ENCODE results near the gene ZNRF4.
"Not testable (repeated sequence)": the region's sequence is repeated elsewhere in the genome, so short reads cannot be mapped to it uniquely, and the experiment has no call there.

ZNRF4 gene

DNA sequence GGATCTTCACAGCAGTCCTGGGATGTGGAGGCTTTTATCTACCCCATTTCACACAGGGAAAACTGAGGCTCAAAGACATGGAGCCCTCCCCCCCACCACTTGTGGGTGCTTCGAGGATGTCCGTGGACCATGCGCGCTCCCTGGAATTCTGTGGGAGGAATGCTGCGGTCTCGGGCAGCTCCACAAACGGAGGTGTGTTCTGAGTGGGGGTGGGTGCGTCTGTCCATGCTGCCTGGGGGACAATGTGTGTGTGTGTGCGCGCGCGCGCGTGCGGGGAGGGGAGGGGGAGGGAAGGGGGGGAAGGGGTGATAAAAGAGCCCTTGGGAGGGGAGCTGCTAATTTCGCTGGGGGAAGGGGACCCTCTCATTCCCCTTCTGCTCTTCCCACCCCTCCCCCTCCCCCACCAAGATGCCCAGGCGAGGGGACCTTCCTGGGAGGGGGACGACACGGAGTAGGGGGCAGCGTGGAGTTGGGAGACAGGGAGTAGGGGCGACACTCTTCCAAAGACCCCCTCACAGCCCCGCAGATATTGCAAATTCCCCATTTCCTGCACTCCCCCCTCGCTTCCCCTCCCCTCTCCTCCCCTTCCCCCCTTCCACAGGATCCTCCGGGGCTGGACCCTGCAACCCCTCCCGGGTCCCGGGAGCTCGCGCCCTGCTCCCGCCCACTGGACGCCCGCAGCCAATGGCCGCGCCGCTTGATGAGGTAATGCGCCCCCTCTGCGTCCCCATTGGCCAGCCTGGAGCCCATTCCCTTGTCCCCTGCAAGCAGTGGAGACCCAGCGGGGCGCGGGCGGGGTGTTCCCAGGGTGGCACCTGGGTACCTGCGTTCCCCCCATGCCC lies 18.9 kb upstream of the ZNRF4 start:
- Histone ChIP-seq H3K36me3 (replicated peaks; ENCODE audit: insufficient read depth, low read length) (no peaks in the 10 kb centered on the region), H3K4me1 (ENCODE audit: low read length) (no peaks in the 10 kb centered on the region), H3K9me3 (replicated peaks; ENCODE audit: insufficient read depth, low read length) (no peaks in the 10 kb centered on the region), H4K20me1 (ENCODE audit: insufficient read depth, low read length) (no peaks in the 10 kb centered on the region), H3K79me2 (ENCODE audit: low read length) (no peaks in the 10 kb centered on the region), H3F3A (ENCODE audit: insufficient read depth, low read length) (no peaks in the 10 kb centered on the region), H3K27ac (ENCODE audit: low read length) (no peak overlapping the region), H3K9ac (ENCODE audit: low read length) (no peak overlapping the region), H3K4me2 (ENCODE audit: low read depth, low read length) (no peak overlapping the region), H3K4me3 (ENCODE audit: low read length) (no peak overlapping the region), H2AFZ (ENCODE audit: low read length) (no peak overlapping the region), H3K27me3 (replicated peaks; ENCODE audit: insufficient read depth, low read length) (peaks cover 88% of the 10 kb centered on the region), H3K9me2 (replicated peaks; ENCODE audit: insufficient read depth, low read length) (no peaks in the 10 kb centered on the region)
- DNase-seq, result no peak
- TF ChIP-seq EZH2phosphoT487 (IDR thresholded peaks at IDR 0.05; ENCODE audit: low read length), result no peak
- TF ChIP-seq, protein P1, sequence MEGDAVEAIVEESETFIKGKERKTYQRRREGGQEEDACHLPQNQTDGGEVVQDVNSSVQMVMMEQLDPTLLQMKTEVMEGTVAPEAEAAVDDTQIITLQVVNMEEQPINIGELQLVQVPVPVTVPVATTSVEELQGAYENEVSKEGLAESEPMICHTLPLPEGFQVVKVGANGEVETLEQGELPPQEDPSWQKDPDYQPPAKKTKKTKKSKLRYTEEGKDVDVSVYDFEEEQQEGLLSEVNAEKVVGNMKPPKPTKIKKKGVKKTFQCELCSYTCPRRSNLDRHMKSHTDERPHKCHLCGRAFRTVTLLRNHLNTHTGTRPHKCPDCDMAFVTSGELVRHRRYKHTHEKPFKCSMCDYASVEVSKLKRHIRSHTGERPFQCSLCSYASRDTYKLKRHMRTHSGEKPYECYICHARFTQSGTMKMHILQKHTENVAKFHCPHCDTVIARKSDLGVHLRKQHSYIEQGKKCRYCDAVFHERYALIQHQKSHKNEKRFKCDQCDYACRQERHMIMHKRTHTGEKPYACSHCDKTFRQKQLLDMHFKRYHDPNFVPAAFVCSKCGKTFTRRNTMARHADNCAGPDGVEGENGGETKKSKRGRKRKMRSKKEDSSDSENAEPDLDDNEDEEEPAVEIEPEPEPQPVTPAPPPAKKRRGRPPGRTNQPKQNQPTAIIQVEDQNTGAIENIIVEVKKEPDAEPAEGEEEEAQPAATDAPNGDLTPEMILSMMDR (IDR thresholded peaks at IDR 0.05; ENCODE audit: low read length), result no peak
- no peak for TF ChIP-seq EZH2 (optimal IDR thresholded peaks at IDR 0.05; ENCODE audit: low read depth, low read length)

DNA sequence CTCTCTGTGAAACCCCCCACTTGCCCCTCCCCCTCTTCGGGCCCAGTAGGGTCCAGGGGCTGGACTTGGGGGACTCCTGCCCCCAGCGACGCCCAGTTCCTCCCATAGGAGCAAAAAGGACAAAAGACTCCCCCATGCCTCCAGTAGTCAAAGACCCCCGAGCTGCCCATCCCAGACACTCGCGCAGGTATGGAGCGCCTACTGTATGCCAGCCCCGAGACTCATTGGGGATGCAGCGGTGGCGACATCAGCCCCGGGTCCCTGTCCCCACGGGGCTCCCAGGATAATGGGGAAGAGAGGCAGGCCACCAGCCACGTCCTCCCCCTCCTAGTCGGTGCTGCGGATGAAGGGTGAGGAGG lies 18.3 kb upstream of the ZNRF4 start:
- Histone ChIP-seq H3F3A (ENCODE audit: insufficient read depth, low read length) (no peaks in the 10 kb centered on the region), H3K4me2 (ENCODE audit: low read depth, low read length) (no peak overlapping the region), H3K9me2 (replicated peaks; ENCODE audit: insufficient read depth, low read length) (no peaks in the 10 kb centered on the region), H3K27me3 (replicated peaks; ENCODE audit: insufficient read depth, low read length) (peaks cover 83% of the 10 kb centered on the region), H2AFZ (ENCODE audit: low read length) (no peak overlapping the region), H3K79me2 (ENCODE audit: low read length) (no peaks in the 10 kb centered on the region), H3K9ac (ENCODE audit: low read length) (no peak overlapping the region), H3K9me3 (replicated peaks; ENCODE audit: insufficient read depth, low read length) (no peaks in the 10 kb centered on the region), H3K27ac (ENCODE audit: low read length) (no peak overlapping the region), H4K20me1 (ENCODE audit: insufficient read depth, low read length) (no peaks in the 10 kb centered on the region), H3K4me3 (ENCODE audit: low read length) (no peak overlapping the region), H3K36me3 (replicated peaks; ENCODE audit: insufficient read depth, low read length) (no peaks in the 10 kb centered on the region), H3K4me1 (ENCODE audit: low read length) (no peaks in the 10 kb centered on the region)
- DNase-seq, result no peak
- TF ChIP-seq EZH2 (optimal IDR thresholded peaks at IDR 0.05; ENCODE audit: low read depth, low read length), result no peak
- TF ChIP-seq EZH2phosphoT487 (IDR thresholded peaks at IDR 0.05; ENCODE audit: low read length), result no peak
- TF ChIP-seq, protein P1 (IDR thresholded peaks at IDR 0.05; ENCODE audit: low read length), result no peak

DNA sequence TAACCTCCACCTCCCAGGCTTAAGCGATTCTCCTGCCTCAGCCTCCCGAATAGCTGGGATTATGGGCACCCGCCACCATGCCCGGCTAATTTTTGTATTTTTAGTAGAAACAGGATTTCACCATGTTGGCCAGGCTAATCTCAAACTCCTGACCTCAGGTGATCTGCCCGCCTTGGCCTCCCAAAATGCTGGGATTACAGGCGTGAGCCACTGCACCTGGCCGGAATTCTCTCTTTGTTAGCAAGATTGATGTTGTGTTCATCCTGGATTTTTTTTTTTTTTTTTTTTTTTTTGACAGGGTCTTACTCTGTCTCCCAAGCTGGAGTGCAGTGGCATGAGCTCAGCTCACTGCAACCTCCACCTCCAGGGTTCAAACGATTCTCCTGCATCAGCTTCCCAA lies 16.5 kb upstream of the ZNRF4 start:
- not testable (repeated sequence) for H3F3A ChIP-seq (ENCODE audit: insufficient read depth, low read length); H3K4me3 ChIP-seq (ENCODE audit: low read length); DNase-seq; H2AFZ ChIP-seq (ENCODE audit: low read length); H3K27ac ChIP-seq (ENCODE audit: low read length); H3K9me3 ChIP-seq (replicated peaks; ENCODE audit: insufficient read depth, low read length); H3K36me3 ChIP-seq (replicated peaks; ENCODE audit: insufficient read depth, low read length); H3K4me2 ChIP-seq (ENCODE audit: low read depth, low read length); H4K20me1 ChIP-seq (ENCODE audit: insufficient read depth, low read length); H3K9me2 ChIP-seq (replicated peaks; ENCODE audit: insufficient read depth, low read length); H3K9ac ChIP-seq (ENCODE audit: low read length); H3K79me2 ChIP-seq (ENCODE audit: low read length); H3K4me1 ChIP-seq (ENCODE audit: low read length)
- peaks cover 71% of the 10 kb centered on the region for H3K27me3 ChIP-seq (replicated peaks; ENCODE audit: insufficient read depth, low read length)

DNA sequence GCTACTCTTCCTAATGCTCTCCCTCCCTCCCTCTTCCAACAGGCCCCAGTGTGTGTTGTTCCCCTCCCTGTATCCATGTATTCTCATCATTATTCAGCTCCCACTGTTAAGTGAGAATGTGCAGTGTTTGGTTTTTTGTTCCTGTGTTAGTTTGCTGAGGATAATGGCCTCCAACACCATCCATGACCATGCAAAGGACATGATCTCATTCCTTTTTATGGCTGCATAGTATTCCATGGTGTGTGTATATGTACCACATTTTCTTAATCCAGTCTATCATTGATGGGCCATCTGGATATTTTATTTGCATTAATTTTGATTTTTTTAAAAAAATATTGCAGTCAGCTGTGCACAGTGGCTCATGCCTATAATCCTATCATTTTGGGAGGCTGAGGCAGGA lies 15.8 kb upstream of the ZNRF4 start:
- no peaks in the 10 kb centered on the region for H3K36me3 ChIP-seq (replicated peaks; ENCODE audit: insufficient read depth, low read length)
- H3K4me1 ChIP-seq (ENCODE audit: low read length), result no peaks in the 10 kb centered on the region
- H3K9ac ChIP-seq (ENCODE audit: low read length), result no peak overlapping the region
- H3F3A ChIP-seq (ENCODE audit: insufficient read depth, low read length), result no peaks in the 10 kb centered on the region
- no peak overlapping the region for H2AFZ ChIP-seq (ENCODE audit: low read length)
- no peaks in the 10 kb centered on the region for H3K9me3 ChIP-seq (replicated peaks; ENCODE audit: insufficient read depth, low read length)
- H3K27ac ChIP-seq (ENCODE audit: low read length), result no peak overlapping the region
- no peak for TF ChIP-seq EZH2phosphoT487 (IDR thresholded peaks at IDR 0.05; ENCODE audit: low read length)
- TF ChIP-seq, protein P1 (IDR thresholded peaks at IDR 0.05; ENCODE audit: low read length), result no peak
- no peak for TF ChIP-seq EZH2 (optimal IDR thresholded peaks at IDR 0.05; ENCODE audit: low read depth, low read length)
- H3K9me2 ChIP-seq (replicated peaks; ENCODE audit: insufficient read depth, low read length), result no peaks in the 10 kb centered on the region
- no peak for DNase-seq
- H3K4me3 ChIP-seq (ENCODE audit: low read length), result no peak overlapping the region
- H3K4me2 ChIP-seq (ENCODE audit: low read depth, low read length), result no peak overlapping the region
- peaks cover 64% of the 10 kb centered on the region for H3K27me3 ChIP-seq (replicated peaks; ENCODE audit: insufficient read depth, low read length)
- no peaks in the 10 kb centered on the region for H4K20me1 ChIP-seq (ENCODE audit: insufficient read depth, low read length)
- H3K79me2 ChIP-seq (ENCODE audit: low read length), result no peaks in the 10 kb centered on the region

Measured in MM.1S (cell line).